GM23338 (cell line): ENCODE measurements around the gene OR2H1. TPM values are rescaled to one million over a fixed set of nuclear protein-coding genes. Genes with fewer than 3 reads are reported as not detected.

Experiments used
- ATAC-seq: fragments of 200-7000 bp; cut with Tn5 transposase; 3 replicates; pipeline ENCODE4 v1.9.1; 2020
- DNase-seq: peaks from one replicate; pipeline ENCODE4 v3.0.0-alpha.2; 2015; ENCODE audit warnings: low spot score
- H2AFZ ChIP-seq: fragments of 200-600 bp; sonication (generic); 2 replicates; pipeline ENCODE4 v1.8.0; 2016; ENCODE audit warnings: antibody characterized with exemption, mild to moderate bottlenecking, moderate library complexity
- H3F3A ChIP-seq: fragments of 200-600 bp; sonication (generic); replicated peaks from 2 replicates; pipeline ENCODE4 v1.8.0; 2017; ENCODE audit warnings: antibody characterized with exemption, mixed run types, low read depth
- H3K27ac ChIP-seq: fragments of 200-600 bp; sonication (generic); 2 replicates; pipeline ENCODE4 v1.6.1; 2016; ENCODE audit warnings: low read depth
- H3K27me3 ChIP-seq: fragments of 200-600 bp; sonication (generic); 2 replicates; pipeline ENCODE4 v1.8.0; 2016; ENCODE audit warnings: mild to moderate bottlenecking, mixed run types, moderate library complexity; ENCODE audit not compliant: insufficient read depth
- H3K36me3 ChIP-seq: fragments of 200-600 bp; sonication (generic); 2 replicates; pipeline ENCODE4 v1.8.0; 2016; ENCODE audit warnings: mild to moderate bottlenecking; ENCODE audit not compliant: insufficient read depth
- H3K4me1 ChIP-seq: fragments of 200-600 bp; sonication (generic); 2 replicates; pipeline ENCODE4 v1.8.0; 2016; ENCODE audit warnings: mild to moderate bottlenecking, moderate library complexity; ENCODE audit not compliant: insufficient read depth
- H3K4me2 ChIP-seq: fragments of 200-600 bp; sonication (generic); 2 replicates; pipeline ENCODE4 v1.7.1; 2017; ENCODE audit warnings: mixed run types
- H3K4me3 ChIP-seq: fragments of 200-600 bp; sonication (generic); 2 replicates; pipeline ENCODE4 v1.6.1; 2016; ENCODE audit warnings: mixed run types
- H3K79me2 ChIP-seq: fragments of 200-600 bp; sonication (generic); replicated peaks from 2 replicates; pipeline ENCODE4 v1.8.0; 2017; ENCODE audit warnings: mild to moderate bottlenecking; ENCODE audit not compliant: insufficient read depth
- H3K9me2 ChIP-seq: fragments of 200-600 bp; sonication (generic); 2 replicates; pipeline ENCODE4 v1.8.0; 2017; ENCODE audit not compliant: insufficient read depth
- H4K20me1 ChIP-seq: fragments of 200-600 bp; sonication (generic); replicated peaks from 2 replicates; pipeline ENCODE4 v1.8.0; 2017; ENCODE audit warnings: mild to moderate bottlenecking; ENCODE audit not compliant: insufficient read depth
- H3K27ac Mint-ChIP-seq: 2 replicates; pipeline ENCODE4 v1.8.0; 2020; ENCODE audit warnings: inconsistent platforms, mild to moderate bottlenecking, moderate library complexity, mixed read lengths
- H3K27me3 Mint-ChIP-seq: 3 replicates; pipeline ENCODE4 v1.8.0; 2022; ENCODE audit warnings: low read depth, mild to moderate bottlenecking, moderate library complexity, mixed read lengths, inconsistent platforms; ENCODE audit not compliant: insufficient read depth, poor library complexity
- H3K36me3 Mint-ChIP-seq: 3 replicates; pipeline ENCODE4 v1.8.0; 2021; ENCODE audit warnings: low read depth, mild to moderate bottlenecking, inconsistent platforms, moderate library complexity, mixed read lengths
- H3K4me1 Mint-ChIP-seq: 3 replicates; pipeline ENCODE4 v1.8.0; 2020; ENCODE audit warnings: mild to moderate bottlenecking, inconsistent platforms, mixed read lengths
- H3K4me3 Mint-ChIP-seq: 3 replicates; pipeline ENCODE4 v1.8.0; 2021; ENCODE audit warnings: moderate library complexity, mild to moderate bottlenecking, inconsistent platforms, mixed read lengths
- H3K9me3 Mint-ChIP-seq: 3 replicates; pipeline ENCODE4 v1.8.0; 2020; ENCODE audit warnings: moderate library complexity, mild to moderate bottlenecking, inconsistent platforms, mixed read lengths
- CREB1 ChIP-seq: fragments of 250-450 bp; sonication (Bioruptor Pico); IDR thresholded peaks from 2 replicates; pipeline ENCODE4 v1.5.0; 2020; ENCODE audit warnings: low read depth, mild to moderate bottlenecking, moderate library complexity
- CTCF ChIP-seq, 2 experiments: fragments of 200-600 bp in 1 of 2; sonication (generic) in 1 of 2; conservative IDR thresholded peaks; 2 replicates each; pipeline versions ENCODE4 v1.5.1 to v1.6.1; 2016 to 2017; ENCODE audit warnings: antibody characterized with exemption in 2 of 2, low read depth in 2 of 2, mild to moderate bottlenecking in 2 of 2, moderate library complexity in 1 of 2
- ETS1 ChIP-seq: IDR thresholded peaks from 2 replicates; pipeline ENCODE4 v1.6.1; 2016; ENCODE audit warnings: antibody characterized with exemption
- EZH2 ChIP-seq: fragments of 200-600 bp; sonication (generic); IDR thresholded peaks from one replicate; pipeline ENCODE4 v1.8.0; 2017; ENCODE audit warnings: antibody characterized with exemption, mild to moderate bottlenecking, low read depth; ENCODE audit not compliant: unreplicated experiment
- EZH2phosphoT487 ChIP-seq: fragments of 200-600 bp; sonication (generic); IDR thresholded peaks from one replicate; pipeline ENCODE4 v1.8.1; 2018; ENCODE audit warnings: antibody characterized with exemption; ENCODE audit not compliant: unreplicated experiment
- JUNB ChIP-seq: IDR thresholded peaks from one replicate; pipeline ENCODE4 v1.6.1; 2016; ENCODE audit warnings: antibody characterized with exemption; ENCODE audit not compliant: unreplicated experiment
- NANOG ChIP-seq: IDR thresholded peaks from 2 replicates; pipeline ENCODE4 v1.6.1; 2016; ENCODE audit warnings: antibody characterized with exemption, borderline replicate concordance
- POLR2AphosphoS5 ChIP-seq: IDR thresholded peaks from 2 replicates; pipeline ENCODE4 v1.6.1; 2016; ENCODE audit warnings: antibody characterized with exemption, low read depth
- STAT1 ChIP-seq: IDR thresholded peaks from one replicate; pipeline ENCODE4 v1.6.1; 2016; ENCODE audit warnings: antibody characterized with exemption; ENCODE audit not compliant: unreplicated experiment
- ZNF114 ChIP-seq: fragments of 250-450 bp; sonication (Bioruptor Pico); IDR thresholded peaks from 2 replicates; pipeline ENCODE4 v1.5.0; 2020; ENCODE audit warnings: mild to moderate bottlenecking, moderate library complexity
- ZNF331 ChIP-seq: fragments of 250-450 bp; sonication (Bioruptor Pico); IDR thresholded peaks from 2 replicates; pipeline ENCODE4 v1.5.0; 2020; ENCODE audit warnings: low read depth, mild to moderate bottlenecking, moderate library complexity
- ZNF462 ChIP-seq: fragments of 250-450 bp; sonication (Bioruptor Pico); IDR thresholded peaks from 2 replicates; pipeline ENCODE4 v1.5.0; 2020; ENCODE audit warnings: mild to moderate bottlenecking, moderate library complexity
- polyA plus RNA-seq: library from polyadenylated mRNA; unstranded; fragments of >200 nt; fragmentation: Nextera tagmentation; extraction: Ambion mirVana; gene quantifications from 2 replicates; pipeline ENCODE4 v1.2.1, GENCODE V29; 2016
- total RNA-seq: library from RNA; depleted of rRNA; stranded (reverse); fragments of >200 nt; shearing (Covaris generic); gene quantifications from 2 replicates; pipeline ENCODE4 v1.2.3, GENCODE V29; 2014
- TF ChIP-seq, protein P1 (sequence below): IDR thresholded peaks from one replicate; pipeline ENCODE4 v1.6.1; 2018; ENCODE audit warnings: antibody characterized with exemption; ENCODE audit not compliant: unreplicated experiment

OR2H1 gene
- total and polyA plus RNA-seq, 2 experiments from 2014 or later = not detected

DNA sequence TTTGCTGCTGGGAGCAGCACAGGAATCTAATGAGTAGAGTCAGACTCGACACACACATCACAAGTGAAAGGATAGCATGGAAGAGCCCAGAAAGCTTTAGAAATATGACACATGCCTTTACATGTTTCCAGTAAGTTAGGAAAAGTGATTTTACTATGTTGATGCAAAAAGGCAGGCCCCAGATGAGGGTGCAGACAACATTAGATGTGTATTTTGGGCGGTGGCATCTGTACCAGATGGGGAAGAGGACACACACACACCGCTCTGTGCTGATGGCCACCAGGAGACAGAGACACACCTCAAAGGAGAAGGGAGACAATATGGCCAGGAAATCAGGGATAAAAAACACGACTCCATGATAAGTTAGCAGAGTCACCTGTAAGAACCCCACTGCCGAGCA, 30.2 kb downstream of the OR2H1 start (continued):
- TF ChIP-seq CREB1 (CRISPR knock-in tag) (no peak), POLR2AphosphoS5 (no peak), EZH2phosphoT487 (no peak), EZH2 (no peak)

DNA sequence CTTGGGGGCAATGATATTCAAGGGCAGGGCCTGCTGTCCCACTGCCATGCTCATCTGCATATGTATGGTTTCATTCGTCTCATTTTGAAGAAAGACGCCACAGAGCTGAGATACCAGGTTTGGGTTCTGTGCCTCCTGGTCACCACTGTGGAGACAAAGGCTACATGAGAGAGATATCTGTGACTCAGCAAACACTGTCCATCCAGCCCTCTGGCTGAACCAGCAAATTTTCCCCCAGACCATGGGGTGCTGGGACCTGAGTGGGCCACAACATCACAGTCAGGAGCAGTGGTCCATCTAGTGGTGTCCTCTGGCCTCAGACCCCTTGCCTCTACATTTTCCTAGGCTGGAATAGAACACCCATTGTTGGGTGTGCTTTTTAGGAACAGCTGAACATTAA, 30.7 kb downstream of the OR2H1 start, which contains the start of gene MAS1L:
Gene MAS1L, minus strand, starts transcription at position 297 of the 400 bp plus-strand sequence. Its CDS starts 54 bp downstream, at position 243.
- peaks cover 22% of the 10 kb centered on the region for H3K9me2 ChIP-seq

More for the DNA sequence above, 30.7 kb downstream of the OR2H1 start, which contains the start of gene MAS1L:
- DNase-seq (no peak), ATAC-seq (no peak)
- no peaks in the 10 kb centered on the region for H3K27me3 ChIP-seq
- H3K4me1 Mint-ChIP-seq = no peaks in the 10 kb centered on the region
- TF ChIP-seq ZNF462 (CRISPR knock-in tag) = no peak
- no peak for TF ChIP-seq NANOG
- TF ChIP-seq JUNB = no peak
- no peak for TF ChIP-seq EZH2phosphoT487
- TF ChIP-seq, protein P1, sequence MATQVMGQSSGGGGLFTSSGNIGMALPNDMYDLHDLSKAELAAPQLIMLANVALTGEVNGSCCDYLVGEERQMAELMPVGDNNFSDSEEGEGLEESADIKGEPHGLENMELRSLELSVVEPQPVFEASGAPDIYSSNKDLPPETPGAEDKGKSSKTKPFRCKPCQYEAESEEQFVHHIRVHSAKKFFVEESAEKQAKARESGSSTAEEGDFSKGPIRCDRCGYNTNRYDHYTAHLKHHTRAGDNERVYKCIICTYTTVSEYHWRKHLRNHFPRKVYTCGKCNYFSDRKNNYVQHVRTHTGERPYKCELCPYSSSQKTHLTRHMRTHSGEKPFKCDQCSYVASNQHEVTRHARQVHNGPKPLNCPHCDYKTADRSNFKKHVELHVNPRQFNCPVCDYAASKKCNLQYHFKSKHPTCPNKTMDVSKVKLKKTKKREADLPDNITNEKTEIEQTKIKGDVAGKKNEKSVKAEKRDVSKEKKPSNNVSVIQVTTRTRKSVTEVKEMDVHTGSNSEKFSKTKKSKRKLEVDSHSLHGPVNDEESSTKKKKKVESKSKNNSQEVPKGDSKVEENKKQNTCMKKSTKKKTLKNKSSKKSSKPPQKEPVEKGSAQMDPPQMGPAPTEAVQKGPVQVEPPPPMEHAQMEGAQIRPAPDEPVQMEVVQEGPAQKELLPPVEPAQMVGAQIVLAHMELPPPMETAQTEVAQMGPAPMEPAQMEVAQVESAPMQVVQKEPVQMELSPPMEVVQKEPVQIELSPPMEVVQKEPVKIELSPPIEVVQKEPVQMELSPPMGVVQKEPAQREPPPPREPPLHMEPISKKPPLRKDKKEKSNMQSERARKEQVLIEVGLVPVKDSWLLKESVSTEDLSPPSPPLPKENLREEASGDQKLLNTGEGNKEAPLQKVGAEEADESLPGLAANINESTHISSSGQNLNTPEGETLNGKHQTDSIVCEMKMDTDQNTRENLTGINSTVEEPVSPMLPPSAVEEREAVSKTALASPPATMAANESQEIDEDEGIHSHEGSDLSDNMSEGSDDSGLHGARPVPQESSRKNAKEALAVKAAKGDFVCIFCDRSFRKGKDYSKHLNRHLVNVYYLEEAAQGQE = no peak
- no peak for TF ChIP-seq STAT1
- no peak for TF ChIP-seq ZNF331 (CRISPR knock-in tag)
- TF ChIP-seq POLR2AphosphoS5 = no peak
- TF ChIP-seq ZNF114 (CRISPR knock-in tag) = no peak
- no peak; a peak in 1 of 4 replicates for TF ChIP-seq CTCF (conservative IDR thresholded peaks at IDR 0.05; ENCODE audit: low read depth in 2 of 2)
- no peak for TF ChIP-seq EZH2
- TF ChIP-seq ETS1 = no peak
- no peak for TF ChIP-seq CREB1 (CRISPR knock-in tag)
- peaks cover 5% of the 10 kb centered on the region for H3K27me3 Mint-ChIP-seq
- no peaks in the 10 kb centered on the region for H3F3A ChIP-seq
- no peak within 1 kb of the TSS for H2AFZ ChIP-seq
- no peak within 1 kb of the TSS for H3K4me3 Mint-ChIP-seq
- no peaks in the 10 kb centered on the region for H3K36me3 Mint-ChIP-seq
- H3K9me3 Mint-ChIP-seq = no peaks in the 10 kb centered on the region
- H3K36me3 ChIP-seq = no peaks in the 10 kb centered on the region
- no peak within 1 kb of the TSS for H3K4me2 ChIP-seq
- no peak within 1 kb of the TSS for H3K27ac Mint-ChIP-seq
- no peak within 1 kb of the TSS for H3K4me3 ChIP-seq
- no peak within 1 kb of the TSS for H3K27ac ChIP-seq
- no peaks in the 10 kb centered on the region for H4K20me1 ChIP-seq
- no peaks in the 10 kb centered on the region for H3K4me1 ChIP-seq
- no peaks in the 10 kb centered on the region for H3K79me2 ChIP-seq
